Iris pigment epithelial cell (primary cell): ENCODE data around the gene DUOX1.

Source experiments
- DNase-seq: peaks from one replicate; pipeline ENCODE4 v3.0.0-alpha.2; 2011; ENCODE audit warnings: low read depth

Gene DUOX1

DNA sequence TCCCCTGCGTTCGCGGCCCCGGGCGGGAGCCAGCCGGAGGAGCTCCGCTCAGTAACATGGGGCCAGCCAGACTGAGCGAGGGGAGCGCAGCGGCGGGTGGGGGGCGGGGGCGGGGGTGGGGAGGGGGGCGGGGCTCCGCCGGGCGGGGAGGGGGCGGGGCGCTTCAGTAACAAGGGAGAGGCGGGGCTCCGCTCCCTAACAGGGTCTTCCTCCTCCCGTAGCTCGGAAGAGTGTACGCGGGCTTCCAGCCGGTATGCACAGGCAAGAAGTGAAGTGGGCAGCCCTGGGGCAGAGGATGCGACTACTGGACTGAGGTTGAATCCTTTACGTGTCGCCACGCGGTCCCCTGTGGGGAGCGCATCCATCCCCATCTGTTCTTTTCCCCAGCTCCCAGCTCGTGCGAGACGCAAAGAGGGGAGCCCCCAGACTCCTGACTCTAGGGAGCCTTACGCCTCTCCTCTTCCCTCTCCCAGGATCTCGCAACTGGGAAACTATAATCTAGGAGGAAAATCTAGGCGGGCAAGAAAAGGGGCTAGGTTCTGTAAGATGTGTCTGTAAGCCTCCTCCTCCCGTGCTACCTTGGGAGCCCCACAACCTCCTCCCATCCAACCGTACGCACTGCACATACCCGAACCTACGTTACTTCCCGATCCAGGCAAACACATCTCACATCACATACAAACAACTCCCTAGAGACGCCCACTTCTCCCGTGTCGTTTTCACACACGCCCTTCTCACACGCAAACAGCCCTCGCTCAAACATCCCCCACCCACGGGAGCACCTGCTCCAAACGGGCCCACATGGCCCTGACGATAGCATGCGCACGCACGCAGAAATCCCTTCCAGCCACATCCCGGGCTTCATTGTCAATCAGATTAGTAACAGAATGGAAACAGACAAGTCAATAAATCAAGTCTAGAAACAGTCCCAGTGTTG, 58.4 kb downstream of the DUOX1 start, which contains the start of gene SHF:
Gene SHF (minus strand): TSS at position 73 of the 937 bp plus-strand sequence. CDS start 15 bp downstream, at position 58.
- DNase-seq, result peak; percentile 27

DNA sequence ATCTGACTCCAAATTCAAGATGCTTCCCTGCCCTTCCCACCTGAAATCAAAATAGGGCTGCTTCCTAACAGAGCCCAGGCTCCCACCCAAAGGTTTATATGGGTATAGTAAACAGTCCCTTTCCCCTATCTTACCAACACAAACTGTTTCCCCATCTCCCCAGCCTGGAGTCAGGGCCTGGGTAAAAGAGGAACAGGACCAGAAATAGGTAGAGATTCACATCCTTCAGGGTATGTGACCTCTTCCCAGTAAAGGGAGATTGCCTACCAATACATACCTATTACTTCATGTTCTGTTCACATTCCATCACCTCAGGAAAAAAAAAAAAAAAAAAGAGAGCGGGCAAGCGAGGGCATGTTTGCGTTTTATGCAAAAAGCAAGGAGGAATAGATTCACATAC, 67.7 kb downstream of the DUOX1 start:
- no peak for DNase-seq

DNA sequence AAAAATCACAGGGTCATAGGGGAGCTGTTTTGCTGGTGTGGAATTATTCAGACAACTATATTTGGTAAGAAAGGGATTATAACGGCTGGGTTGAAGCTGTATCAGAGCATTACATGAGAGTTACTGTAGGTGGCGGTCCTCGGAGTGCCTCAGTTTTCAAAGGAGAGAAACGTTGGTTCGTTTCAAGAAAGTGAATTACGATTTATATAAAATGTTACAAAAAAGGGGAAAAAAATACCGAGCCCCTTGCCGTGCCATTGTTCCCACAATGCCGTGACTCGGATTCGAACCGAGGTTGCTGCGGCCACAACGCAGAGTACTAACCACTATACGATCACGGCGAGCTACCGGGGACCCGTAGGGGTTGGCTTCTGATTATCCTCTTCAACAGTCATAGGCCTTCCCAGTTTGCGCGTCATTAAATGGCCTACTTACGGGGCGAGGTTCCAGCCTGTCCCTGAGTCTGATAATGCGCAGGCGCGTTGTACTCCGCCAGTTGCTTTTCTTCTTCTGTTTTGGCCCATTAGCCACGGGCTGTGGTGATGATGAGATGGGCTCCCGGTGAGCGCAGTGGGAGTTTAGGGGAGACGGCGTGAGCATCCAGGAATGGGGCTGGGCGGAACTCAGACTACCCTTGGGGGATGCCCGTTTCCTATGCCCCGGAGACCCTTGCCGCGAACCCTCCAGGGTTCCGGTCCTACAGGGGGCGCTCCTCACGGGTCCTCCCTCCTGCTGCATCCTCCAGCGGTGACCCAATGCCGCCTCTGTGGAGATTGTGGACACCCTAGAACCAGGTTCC, 68.7 kb downstream of the DUOX1 start:
- peak; percentile 94 for DNase-seq

DNA sequence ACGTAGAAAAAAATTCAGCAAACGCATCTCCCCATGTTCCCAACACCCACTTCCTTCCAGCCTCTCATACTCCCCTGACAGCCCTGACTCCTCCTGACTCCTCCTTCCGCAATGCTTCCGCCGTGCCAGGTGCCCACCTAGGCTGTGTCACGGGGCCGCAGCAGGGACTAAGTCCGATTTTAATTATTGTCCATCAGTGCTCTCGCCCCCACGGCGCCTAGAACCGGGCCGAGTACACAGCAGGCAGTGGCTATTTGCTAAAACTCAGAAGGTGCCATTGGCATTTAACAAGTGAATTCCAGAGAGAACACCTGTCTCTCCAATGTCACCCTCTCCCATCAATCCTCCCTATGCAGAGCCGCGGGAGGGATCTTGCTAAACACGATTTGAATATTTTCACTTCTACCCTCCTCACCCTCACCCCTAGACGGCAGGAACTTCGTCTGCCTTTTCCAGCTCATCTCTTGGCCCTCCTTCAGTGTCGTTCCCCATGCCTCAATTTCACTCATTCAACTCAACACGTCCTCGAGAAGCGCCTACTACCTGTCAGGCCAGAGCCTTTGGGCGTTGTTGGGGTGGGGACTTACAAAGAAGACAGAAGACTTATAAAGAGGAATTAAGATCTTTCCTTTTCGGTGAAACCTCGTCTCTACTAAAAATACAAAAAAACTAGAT, 69.5 kb downstream of the DUOX1 start:
- DNase-seq, result peak; percentile 24

DNA sequence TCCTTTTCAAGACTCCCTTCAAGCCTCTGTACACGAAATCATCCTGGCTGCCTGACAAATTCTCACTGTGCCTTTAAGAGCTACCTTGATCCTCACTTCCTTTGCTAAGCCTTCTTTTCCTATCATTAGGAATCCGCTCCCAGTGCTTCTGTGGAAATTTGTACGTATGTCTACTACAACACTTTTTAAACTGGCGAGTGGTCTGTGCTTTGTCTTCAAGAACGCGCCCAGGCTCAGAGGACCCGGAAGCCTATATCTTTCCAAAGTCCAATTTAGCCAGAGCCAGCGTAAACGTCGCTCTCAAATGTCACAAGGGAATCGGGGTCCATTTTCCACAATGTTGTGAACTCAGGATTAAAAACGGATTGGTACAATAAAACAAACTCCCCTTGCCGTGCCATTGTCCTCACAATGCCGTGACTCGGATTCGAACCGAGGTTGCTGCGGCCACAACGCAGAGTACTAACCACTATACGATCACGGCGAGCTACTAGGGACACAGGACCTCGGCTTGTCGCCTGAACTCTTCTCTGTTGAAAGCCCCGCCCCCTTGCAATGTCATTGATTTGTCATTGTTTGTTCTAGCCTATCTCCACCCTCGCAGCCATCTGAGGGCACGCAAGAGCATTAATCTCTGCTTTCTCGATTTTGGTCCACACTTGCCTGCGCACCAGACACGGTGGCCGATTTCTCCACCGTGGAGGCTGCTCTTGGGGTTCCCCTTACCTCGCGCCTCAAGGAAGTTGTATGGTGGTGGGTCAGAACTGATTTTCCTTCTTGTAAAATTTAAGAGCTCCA, 70.4 kb downstream of the DUOX1 start:
- peak; percentile 93 for DNase-seq

DNA sequence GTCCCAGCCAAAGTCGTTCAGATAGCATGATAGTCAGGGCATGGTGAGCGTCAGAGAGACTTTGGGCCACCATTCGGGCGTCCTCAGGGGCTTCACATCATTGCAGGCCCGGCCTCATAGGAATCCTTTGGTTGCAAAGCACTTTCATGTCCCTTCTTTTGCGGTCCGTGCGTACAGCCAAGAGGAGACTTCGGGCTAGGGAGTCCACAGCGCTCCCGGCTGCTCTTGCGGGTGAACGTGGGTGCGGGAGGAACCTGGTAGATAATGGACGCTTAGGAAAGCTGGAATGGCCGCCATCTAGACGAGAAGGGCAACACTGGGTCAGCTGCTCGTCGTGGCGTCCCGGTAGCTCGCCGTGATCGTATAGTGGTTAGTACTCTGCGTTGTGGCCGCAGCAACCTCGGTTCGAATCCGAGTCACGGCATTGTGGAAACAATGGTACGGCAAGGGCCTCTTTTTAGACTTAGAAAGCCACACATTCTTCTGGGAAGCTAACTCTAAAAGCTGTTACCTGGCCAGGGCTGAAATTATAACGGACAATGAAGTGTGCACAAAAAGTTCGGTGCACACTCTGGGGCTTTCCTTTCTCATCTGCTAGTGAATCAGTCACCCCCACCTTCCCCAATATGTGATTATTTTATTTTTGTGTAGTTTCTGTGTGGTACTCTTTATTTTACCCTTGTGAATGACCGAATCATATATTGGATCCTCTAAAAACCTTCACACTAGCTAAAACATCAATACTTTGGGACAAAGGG, 71.2 kb downstream of the DUOX1 start:
- peak; percentile 77 for DNase-seq

DNA sequence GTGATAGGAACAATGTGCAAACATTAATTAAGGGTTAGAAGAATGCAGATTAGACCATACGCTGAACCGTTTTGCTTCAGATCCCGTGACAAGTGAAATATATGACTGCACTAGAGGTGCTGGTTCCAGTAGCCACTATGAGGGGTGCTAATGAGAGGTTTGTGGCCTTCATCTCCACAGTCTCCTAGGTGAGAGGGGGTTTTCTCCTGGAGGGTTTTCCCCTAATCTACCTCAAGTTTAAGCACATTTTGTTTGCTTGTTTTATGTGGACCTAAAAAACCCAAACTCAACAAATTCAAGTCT, 71.7 kb downstream of the DUOX1 start:
- DNase-seq, result no peak

DNA sequence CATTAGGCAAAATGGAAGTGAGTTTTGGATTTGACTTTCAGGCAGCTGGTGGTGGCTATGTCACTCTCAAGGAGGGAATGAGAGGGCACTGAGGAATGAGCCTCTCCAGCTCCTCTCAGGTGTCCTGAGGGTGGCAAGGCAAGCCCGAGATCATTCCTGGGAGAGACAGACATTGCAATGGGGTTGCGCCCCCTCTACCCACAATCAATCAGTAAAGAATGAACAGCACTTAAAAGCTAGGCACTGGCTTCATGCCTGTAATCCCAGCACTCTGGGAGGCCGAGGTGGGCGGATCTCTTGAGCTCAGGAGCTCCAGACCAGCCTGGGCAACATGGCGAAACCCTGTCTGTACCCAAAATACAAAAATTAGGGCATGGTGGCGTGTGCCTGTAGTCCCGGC, 72.1 kb downstream of the DUOX1 start:
- no peak for DNase-seq

DNA sequence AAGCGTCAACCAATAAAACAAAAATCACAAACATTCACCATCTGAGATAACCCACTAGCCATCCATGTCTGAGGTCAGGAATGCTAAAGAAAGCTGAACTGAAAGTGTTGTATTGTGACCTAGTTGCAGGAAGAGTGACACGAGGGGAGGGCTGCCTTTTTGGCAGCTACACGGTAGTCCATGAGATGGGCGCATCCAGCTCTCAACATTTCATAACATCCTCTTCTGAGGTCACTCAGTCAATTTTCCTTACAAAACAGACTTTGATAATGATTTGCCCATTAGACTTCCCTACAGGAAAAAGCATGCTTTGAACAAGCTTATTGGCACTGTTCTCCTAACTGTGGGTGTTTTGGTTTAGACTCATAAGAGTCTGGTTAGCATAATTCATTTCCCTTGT, 73.4 kb downstream of the DUOX1 start:
- DNase-seq, result no peak

DNA sequence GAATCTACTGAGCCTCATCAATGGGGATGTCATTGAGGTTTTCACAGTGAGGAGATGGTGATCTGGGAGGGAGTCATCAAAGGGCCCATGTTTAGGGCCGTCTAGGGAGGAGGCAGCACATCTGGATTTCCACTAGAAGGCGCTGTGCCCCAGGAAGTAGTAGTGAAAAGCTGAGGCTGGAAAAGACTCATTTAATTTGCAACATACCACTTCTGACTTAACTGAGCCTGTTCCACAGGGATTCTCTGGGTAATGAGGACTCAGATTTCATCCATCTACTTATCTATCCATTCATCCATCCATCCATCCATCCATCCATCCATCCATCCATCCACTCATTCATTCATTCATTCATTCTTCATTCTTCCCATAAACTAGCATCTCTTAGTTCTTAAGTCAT, 75.4 kb downstream of the DUOX1 start:
- DNase-seq, result peak; percentile 70

DNA sequence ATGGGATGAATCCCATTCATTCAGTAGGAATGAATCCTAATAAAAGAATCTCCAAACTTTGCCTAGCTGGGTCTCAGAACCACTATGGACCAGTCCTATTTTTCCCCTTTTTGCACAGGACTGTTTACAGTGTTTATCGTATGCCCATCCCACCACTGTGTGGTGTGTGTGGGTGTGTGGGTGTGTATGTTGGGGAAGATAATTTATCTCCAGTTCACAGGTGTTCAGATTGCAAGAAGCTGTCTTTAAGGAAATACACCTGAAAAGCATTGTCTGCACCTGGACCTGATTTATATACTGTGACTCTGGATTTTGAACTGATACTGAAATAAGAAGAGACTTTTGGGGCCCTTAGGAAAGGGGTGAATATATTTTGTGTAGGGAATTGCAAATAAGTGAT, 82.7 kb downstream of the DUOX1 start:
- no peak for DNase-seq
